HepG2 (cell line): Measurements from ENCODE around the gene ACSF3. TPM values are rescaled to one million over a fixed set of nuclear protein-coding genes. Genes with fewer than 3 reads are reported as not detected.
A peak's percentile ranks its signal among the peaks of the same experiment; 100 is the strongest.

Experiments
- AGO1 ChIP-seq: fragments of 200-400 bp; formaldehyde crosslinking; IDR thresholded peaks from 2 replicates; pipeline ENCODE4 v1.6.1; 2017; ENCODE audit warnings: mild to moderate bottlenecking, low read depth, low read length, moderate library complexity; ENCODE audit not compliant: poor library complexity, severe bottlenecking
- ATF1 ChIP-seq: IDR thresholded peaks from 2 replicates; pipeline ENCODE4 v1.6.1; 2016; ENCODE audit warnings: mild to moderate bottlenecking, control low read depth
- DMTF1 ChIP-seq: sonication (generic); formaldehyde crosslinking; IDR thresholded peaks from 2 replicates; pipeline ENCODE4 v1.4.0; 2020; ENCODE audit warnings: mild to moderate bottlenecking, missing genetic modification reagents
- EP300 ChIP-seq, 3 experiments: sonication (generic) in 1 of 3; formaldehyde crosslinking in 1 of 3; IDR thresholded peaks; 2 replicates each; pipeline versions ENCODE4 v1.5.1 to v1.6.1; 2011 to 2020; ENCODE audit warnings: low read depth in 2 of 3, low read length in 2 of 3, borderline replicate concordance in 1 of 3, improper control_type of control experiment in 1 of 3, mild to moderate bottlenecking in 1 of 3, missing genetic modification reagents in 1 of 3, moderate library complexity in 1 of 3
- ESRRA ChIP-seq: sonication (generic); formaldehyde crosslinking; IDR thresholded peaks from 2 replicates; pipeline ENCODE4 v1.5.1; 2020; ENCODE audit warnings: mild to moderate bottlenecking, low read depth, missing genetic modification reagents
- GTF3A ChIP-seq: sonication (generic); formaldehyde crosslinking; conservative IDR thresholded peaks from 2 replicates; pipeline ENCODE4 v1.4.0; 2020; ENCODE audit warnings: mild to moderate bottlenecking, missing genetic modification reagents
- KDM1A ChIP-seq: IDR thresholded peaks from 2 replicates; pipeline ENCODE4 v1.6.1; 2016; ENCODE audit warnings: missing compliant biosample characterization
- PAF1 ChIP-seq: IDR thresholded peaks from 2 replicates; pipeline ENCODE4 v1.6.1; 2016; ENCODE audit warnings: missing genetic modification reagents, missing compliant biosample characterization
- POLR2AphosphoS5 ChIP-seq: IDR thresholded peaks from 2 replicates; pipeline ENCODE4 v1.6.1; 2012; ENCODE audit warnings: low read depth, low read length
- SIN3A ChIP-seq: IDR thresholded peaks from 2 replicates; pipeline ENCODE4 v1.6.1; 2011; ENCODE audit warnings: low read depth, mild to moderate bottlenecking, control low read depth, low read length, borderline replicate concordance
- SIN3B ChIP-seq: fragments of 150-350 bp; IDR thresholded peaks from 2 replicates; pipeline ENCODE4 v1.6.1; 2014; ENCODE audit warnings: low read length
- SMARCC2 ChIP-seq: fragments of 450-650 bp; IDR thresholded peaks from 2 replicates; pipeline ENCODE4 v1.6.1; 2017; ENCODE audit warnings: antibody characterized with exemption, mild to moderate bottlenecking
- SSRP1 ChIP-seq: IDR thresholded peaks from 2 replicates; pipeline ENCODE4 v1.6.1; 2016; ENCODE audit warnings: control low read depth
- STAG1 ChIP-seq: sonication (generic); formaldehyde crosslinking; IDR thresholded peaks from 2 replicates; pipeline ENCODE4 v1.4.0; 2020; ENCODE audit warnings: missing genetic modification reagents
- SYNCRIP ChIP-seq: fragments of 200-400 bp; formaldehyde crosslinking; IDR thresholded peaks from 2 replicates; pipeline ENCODE4 v1.6.1; 2018; ENCODE audit warnings: mild to moderate bottlenecking, low read depth, low read length; ENCODE audit not compliant: insufficient read depth
- TBX2 ChIP-seq: sonication (generic); formaldehyde crosslinking; IDR thresholded peaks from 2 replicates; pipeline ENCODE4 v1.5.0; 2020; ENCODE audit warnings: missing genetic modification reagents, mild to moderate bottlenecking, borderline replicate concordance
- TFE3 ChIP-seq: IDR thresholded peaks from 2 replicates; pipeline ENCODE4 v1.6.1; 2016
- ZBTB42 ChIP-seq: sonication (generic); formaldehyde crosslinking; IDR thresholded peaks from 2 replicates; pipeline ENCODE4 v1.5.0; 2020; ENCODE audit warnings: mild to moderate bottlenecking, missing genetic modification reagents
- ZFY ChIP-seq: sonication (generic); formaldehyde crosslinking; IDR thresholded peaks from 2 replicates; pipeline ENCODE4 v1.4.0; 2020; ENCODE audit warnings: missing genetic modification reagents
- ZNF143 ChIP-seq: sonication (generic); formaldehyde crosslinking; IDR thresholded peaks from 2 replicates; pipeline ENCODE4 v1.4.0; 2020; ENCODE audit warnings: missing genetic modification reagents
- ZNF160 ChIP-seq: sonication (generic); formaldehyde crosslinking; IDR thresholded peaks from 2 replicates; pipeline ENCODE4 v1.8.0; 2022; ENCODE audit warnings: mild to moderate bottlenecking, inconsistent platforms, missing genetic modification reagents
- ZNF17 ChIP-seq: sonication (generic); formaldehyde crosslinking; IDR thresholded peaks from 2 replicates; pipeline ENCODE4 v1.5.0; 2020; ENCODE audit warnings: mild to moderate bottlenecking, missing genetic modification reagents
- ZNF333 ChIP-seq: sonication (generic); formaldehyde crosslinking; IDR thresholded peaks from 2 replicates; pipeline ENCODE4 v1.4.0; 2020; ENCODE audit warnings: mild to moderate bottlenecking, missing genetic modification reagents, borderline replicate concordance
- ZNF337 ChIP-seq: sonication (generic); formaldehyde crosslinking; IDR thresholded peaks from 2 replicates; pipeline ENCODE4 v1.5.1; 2020; ENCODE audit warnings: missing genetic modification reagents, low read depth, mild to moderate bottlenecking, borderline replicate concordance
- ZNF616 ChIP-seq: sonication (generic); formaldehyde crosslinking; IDR thresholded peaks from 2 replicates; pipeline ENCODE4 v1.5.0; 2020; ENCODE audit warnings: low read depth, mild to moderate bottlenecking, missing genetic modification reagents
- ZNF761 ChIP-seq: sonication (generic); formaldehyde crosslinking; conservative IDR thresholded peaks from 2 replicates; pipeline ENCODE4 v1.4.0; 2020; ENCODE audit warnings: mild to moderate bottlenecking, missing genetic modification reagents
- ZNF83 ChIP-seq: sonication (generic); formaldehyde crosslinking; IDR thresholded peaks from 2 replicates; pipeline ENCODE4 v1.4.0; 2020; ENCODE audit warnings: missing genetic modification reagents, mild to moderate bottlenecking, borderline replicate concordance
- polyA plus RNA-seq, 8 experiments: library from polyadenylated mRNA; depleted of rRNA in 3 of 8; stranded (reverse) in 7 of 8; unstranded in 1 of 8; fragments of >200 nt; fragmentation: Illumina TruSeq in 4 of 8; extraction: Trizol in 4 of 8; gene quantifications; 2 replicates each; pipeline versions ENCODE4 v1.2.1 to v1.2.3, GENCODE V29; 2011 to 2016; ENCODE audit warnings: low read depth in 4 of 8, missing spikeins in 1 of 8, mixed read lengths in 1 of 8; ENCODE audit not compliant: insufficient read depth in 1 of 8
- total RNA-seq, 5 experiments: library from RNA; depleted of rRNA; stranded (reverse); fragments of >200 nt; fragmentation: Illumina TruSeq; extraction: Trizol; gene quantifications; 2 replicates each; pipeline ENCODE4 v1.2.3, GENCODE V29; 2016; ENCODE audit warnings: low read depth in 1 of 5

ACSF3 gene
- total and polyA plus RNA-seq, 2 of the 13 experiments (the other 11 are each of a cell fraction or from before 2014, with no cell fraction given): 14.9 to 30.6 TPM

GRCh38 chr16:89190150-89190958 is 96.7 kb downstream of the ACSF3 start (continued):
- TF ChIP-seq ZNF333 (CRISPR knock-in tag) (0 out of 2 replicates have a peak, but pooled peaks have one; percentile 9), ATF1 (CRISPR knock-in tag) (no peak), ESRRA (0 out of 2 replicates have a peak, but pooled peaks have one; percentile 25), TFE3 (CRISPR knock-in tag) (no peak), ZNF143 (CRISPR knock-in tag) (no peak), GTF3A (CRISPR knock-in tag) (no peak), ZNF616 (CRISPR knock-in tag) (no peak), PAF1 (CRISPR knock-in tag) (no peak), ZNF337 (0 out of 2 replicates have a peak, but pooled peaks have one; percentile 33), ZNF160 (0 out of 2 replicates have a peak, but pooled peaks have one; percentile 49), ZNF83 (CRISPR knock-in tag) (no peak), ZFY (CRISPR knock-in tag) (peak; percentile 39; the same call in 1 of the 2 replicates), POLR2AphosphoS5 (no peak; the same call in 1 of the 2 replicates), ZNF17 (CRISPR knock-in tag) (no peak), SYNCRIP (no peak), SSRP1 (CRISPR knock-in tag) (no peak), SIN3A (no peak), DMTF1 (CRISPR knock-in tag) (no peak), EP300 (IDR thresholded peaks at IDR 0.05; ENCODE audit: low read depth in 2 of 2, low read length in 2 of 2) (no peak), EP300 (CRISPR knock-in tag; IDR thresholded peaks at IDR 0.05; ENCODE audit: borderline replicate concordance) (no peak), ZNF761 (CRISPR knock-in tag) (no peak), AGO1 (peak; percentile 80), KDM1A (CRISPR knock-in tag) (no peak), STAG1 (CRISPR knock-in tag) (no peak), SMARCC2 (no peak), TBX2 (CRISPR knock-in tag) (peak; percentile 60; the same call in 1 of the 2 replicates), ZBTB42 (CRISPR knock-in tag) (0 out of 2 replicates have a peak, but pooled peaks have one; percentile 48), SIN3B (no peak)
